KMS-11 (cell line): ENCODE data around the gene CRYBB1.

ENCODE experiments used
- H2AFZ ChIP-seq: fragments of 200-600 bp; sonication (generic); 2 replicates; pipeline ENCODE4 v1.6.1; 2016; ENCODE audit warnings: antibody characterized with exemption, mixed run types, low read depth
- H3K27ac ChIP-seq: fragments of 200-600 bp; sonication (generic); 2 replicates; pipeline ENCODE4 v1.6.1; 2016; ENCODE audit warnings: mild to moderate bottlenecking, mixed run types
- H3K27me3 ChIP-seq: fragments of 200-600 bp; sonication (generic); 2 replicates; pipeline ENCODE4 v1.6.1; 2017; ENCODE audit warnings: mild to moderate bottlenecking, low read depth, mixed run types, moderate library complexity; ENCODE audit not compliant: insufficient read depth
- H3K36me3 ChIP-seq: fragments of 200-600 bp; sonication (generic); 2 replicates; pipeline ENCODE4 v1.6.1; 2017; ENCODE audit warnings: mild to moderate bottlenecking, mixed run types; ENCODE audit not compliant: insufficient read depth
- H3K4me1 ChIP-seq: fragments of 200-600 bp; sonication (generic); 2 replicates; pipeline ENCODE4 v1.6.1; 2016; ENCODE audit warnings: mild to moderate bottlenecking, low read depth, mixed run types; ENCODE audit not compliant: poor library complexity, severe bottlenecking
- H3K4me2 ChIP-seq: fragments of 200-600 bp; sonication (generic); 2 replicates; pipeline ENCODE4 v1.7.0; 2016; ENCODE audit warnings: mild to moderate bottlenecking, mixed run types
- H3K4me3 ChIP-seq: fragments of 200-600 bp; sonication (generic); IDR thresholded peaks from 2 replicates; pipeline ENCODE4 v1.6.1; 2017; ENCODE audit warnings: low read depth, low read length, mixed read lengths; ENCODE audit not compliant: insufficient read depth
- H3K79me2 ChIP-seq: fragments of 200-600 bp; sonication (generic); 2 replicates; pipeline ENCODE4 v1.6.1; 2016; ENCODE audit warnings: low read depth, mixed run types; ENCODE audit not compliant: insufficient read depth
- H3K9ac ChIP-seq: fragments of 200-600 bp; sonication (generic); 2 replicates; pipeline ENCODE4 v1.6.1; 2016; ENCODE audit warnings: mild to moderate bottlenecking, mixed run types
- H4K20me1 ChIP-seq: fragments of 200-600 bp; sonication (generic); 2 replicates; pipeline ENCODE4 v1.6.1; 2016; ENCODE audit warnings: mild to moderate bottlenecking, mixed run types; ENCODE audit not compliant: insufficient read depth
- CTCF ChIP-seq: fragments of 200-600 bp; sonication (generic); conservative IDR thresholded peaks from 2 replicates; pipeline ENCODE4 v1.6.1; 2017; ENCODE audit warnings: low read depth, mild to moderate bottlenecking, antibody characterized with exemption, low read length, moderate library complexity, mixed read lengths

CRYBB1 gene

GRCh38 chr22:26623984-26624383 is 6.2 kb upstream of the CRYBB1 start:
- no peaks in the 10 kb centered on the region for H3K36me3 ChIP-seq
- no peaks in the 10 kb centered on the region for H4K20me1 ChIP-seq
- peaks cover 46% of the 10 kb centered on the region for H3K4me1 ChIP-seq
- no peak overlapping the region for H3K4me3 ChIP-seq
- H3K27ac ChIP-seq, result no peak overlapping the region
- no peak overlapping the region for H3K4me2 ChIP-seq
- no peak for TF ChIP-seq CTCF
- no peak overlapping the region for H3K9ac ChIP-seq
- H2AFZ ChIP-seq, result no peak overlapping the region
- H3K27me3 ChIP-seq, result no peaks in the 10 kb centered on the region
- no peaks in the 10 kb centered on the region for H3K79me2 ChIP-seq

- Histone ChIP-seq H3K4me2 (no peak within 1 kb of the TSS), H3K79me2 (no peaks in the 10 kb centered on the region), H3K27ac (no peak within 1 kb of the TSS), H2AFZ (no peak within 1 kb of the TSS), H3K4me1 (peaks cover 60% of the 10 kb centered on the region), H3K36me3 (no peaks in the 10 kb centered on the region), H3K27me3 (no peaks in the 10 kb centered on the region), H3K4me3 (no peak within 1 kb of the TSS), H4K20me1 (no peaks in the 10 kb centered on the region), H3K9ac (no peak within 1 kb of the TSS)
- TF ChIP-seq CTCF, result no peak
Observed at GRCh38 chr22:26621663-26622062, 3.8 kb upstream of the CRYBB1 start, which contains the start of gene CRYBA4. CRYBA4 (plus strand) TSS chr22:26621963; CDS start chr22:26622597, 634 bp downstream.

- no peak overlapping the region for H3K9ac ChIP-seq
- H3K4me3 ChIP-seq, result no peak overlapping the region
Observed at GRCh38 chr22:26620197-26620596, 2.4 kb upstream of the CRYBB1 start.

GRCh38 chr22:26619510-26619909 is 1.7 kb upstream of the CRYBB1 start:
- Histone ChIP-seq H3K27me3 (no peaks in the 10 kb centered on the region), H3K9ac (no peak overlapping the region), H3K36me3 (no peaks in the 10 kb centered on the region), H3K27ac (no peak overlapping the region), H3K79me2 (no peaks in the 10 kb centered on the region), H4K20me1 (no peaks in the 10 kb centered on the region), H3K4me1 (peaks cover 77% of the 10 kb centered on the region), H3K4me2 (no peak overlapping the region), H3K4me3 (no peak overlapping the region), H2AFZ (no peak overlapping the region)
- TF ChIP-seq CTCF, result no peak

More at GRCh38 chr22:26620197-26620596, 2.4 kb upstream of the CRYBB1 start:
- H3K4me1 ChIP-seq, result peaks cover 70% of the 10 kb centered on the region
- no peak overlapping the region for H3K27ac ChIP-seq
- no peaks in the 10 kb centered on the region for H3K79me2 ChIP-seq
- no peak overlapping the region for H3K4me2 ChIP-seq
- no peak for TF ChIP-seq CTCF
- no peaks in the 10 kb centered on the region for H4K20me1 ChIP-seq
- H3K27me3 ChIP-seq, result no peaks in the 10 kb centered on the region
- no peak overlapping the region for H2AFZ ChIP-seq
- no peaks in the 10 kb centered on the region for H3K36me3 ChIP-seq
